Ovary (tissue), 9 donors: ENCODE data around the gene RAPGEFL1. TPM values are rescaled to one million over a fixed set of nuclear protein-coding genes. Genes with fewer than 3 reads are reported as not detected.
"Not testable (repeated sequence)": the region's sequence is repeated elsewhere in the genome, so short reads cannot be mapped to it uniquely, and the experiment has no call there.

Source experiments
- DNase-seq, 5 donors: peaks; one replicate each; pipeline ENCODE4 v3.0.0-alpha.2; 2019 to 2020
- H3K27ac ChIP-seq, 2 donors: fragments of 200-600 bp; one replicate each; pipeline versions ENCODE4 v1.5.1 to v1.8.0; 2019 to 2022
- H3K27me3 ChIP-seq: fragments of 200-600 bp; one replicate; pipeline ENCODE4 v1.8.0; 2022
- H3K36me3 ChIP-seq: fragments of 200-600 bp; sonication (generic); one replicate; pipeline ENCODE4 v1.5.1; 2019
- H3K4me1 ChIP-seq: one replicate; pipeline ENCODE4 v1.8.1; 2013; ENCODE audit warnings: mild to moderate bottlenecking, moderate library complexity; ENCODE audit not compliant: insufficient read depth
- H3K4me3 ChIP-seq: fragments of 200-600 bp; sonication (generic); one replicate; pipeline ENCODE4 v1.5.1; 2017
- H3K9me3 ChIP-seq, 2 donors: fragments of 200-600 bp in 1 of 2; sonication (generic) in 1 of 2; one replicate each; pipeline versions ENCODE4 v1.5.1 to v1.8.1; 2013 to 2019; ENCODE audit warnings: mild to moderate bottlenecking in 1 of 2, moderate library complexity in 1 of 2
- CTCF ChIP-seq, 3 donors: fragments of 450-650 bp in 2 of 3; fragments of 200-600 bp in 1 of 3; IDR thresholded peaks; one replicate each; pipeline versions ENCODE4 v1.5.1 to v1.8.0; 2016 to 2022; ENCODE audit warnings: antibody characterized with exemption in 3 of 3, mild to moderate bottlenecking in 1 of 3
- EP300 ChIP-seq: sonication (generic); formaldehyde crosslinking; IDR thresholded peaks from one replicate; pipeline ENCODE4 v1.6.1; 2017; ENCODE audit warnings: antibody characterized with exemption
- POLR2A ChIP-seq: fragments of 450-650 bp; IDR thresholded peaks from one replicate; pipeline ENCODE4 v1.6.1; 2017; ENCODE audit warnings: antibody characterized with exemption, mild to moderate bottlenecking, moderate library complexity
- WGBS, 3 donors: extraction: QIAGEN DNeasy Blood & Tissue Kit in 1 of 3; methylation state at CpG; one replicate each; pipeline versions ENCODE4 v1.1.5 to v1.1.7; 2013 to 2017; 5-methylcytosine and 5-hydroxymethylcytosine counted together
- intact Hi-C, 4 donors: fragments of 100-400 bp; cut with DNase I; formaldehyde crosslinking; loops; one replicate each; pipeline versions ENCODE4 v1.11.0 to v1.15.1; 2022 to 2023
- polyA plus RNA-seq, 2 donors: library from polyadenylated mRNA; stranded (reverse); fragments of 200-250 nt in 1 of 2; fragments of 350-450 nt in 1 of 2; fragmentation: Illumina TruSeq in 1 of 2; extraction: RNeasy Lipid Tissue Mini Kit (QIAGEN cat#74804) in 1 of 2; gene quantifications; one replicate each; pipeline ENCODE4 v1.2.3, GENCODE V29; 2013 to 2014
- total RNA-seq, 7 donors: library from RNA; depleted of rRNA in 2 of 7; stranded (reverse); fragments of >200 nt in 2 of 7; fragmentation: NEBNext Ultra II Directional in 3 of 7; extraction: Animal tissue kit (Norgen Biotek cat#: 25700) in 3 of 7; gene quantifications; one replicate each; pipeline versions ENCODE4 v1.1.0 to v1.2.4, GENCODE V29; 2016 to 2023
- donor health status: DM: no; HTN: no; CAD: no; lungs with moderate emphysema.
- donor health status: DM: no; HTN: no; CAD: no.
- donor health status: Bipolar disorder and iron deficiency.
- donor health status: DM: yes; HTN: yes; CAD: no.
- donor health status: DM: no; HTN: no; CAD: no.
- donor health status: DM: yes; HTN: yes; CAD: no.

Gene RAPGEFL1
- total and polyA plus RNA-seq, 9 donors = 1.4 to 9.1 (median 5.3) TPM

GRCh38 chr17:40230670-40231069 lies 53.4 kb downstream of the RAPGEFL1 start:
- 54 to 66% (median 61%) methylated on average over 3 of the region's 3 CpGs for WGBS, 3 donors
- Histone ChIP-seq H3K36me3 (no peaks in the 10 kb centered on the region), H3K4me3 (no peak overlapping the region), H3K27ac (no peak overlapping the region), H3K9me3 (no peaks in the 10 kb centered on the region), H3K27me3 (no peaks in the 10 kb centered on the region), H3K4me1 (no peaks in the 10 kb centered on the region)
- no peak for TF ChIP-seq EP300
- TF ChIP-seq CTCF (IDR thresholded peaks at IDR 0.05) = no peak
- no peak for TF ChIP-seq POLR2A
- intact Hi-C loops = no loop called here
- DNase-seq = no peak

GRCh38 chr17:40231928-40232327 lies 54.7 kb downstream of the RAPGEFL1 start:
- H3K4me3 ChIP-seq, H3K9me3 ChIP-seq, H3K4me1 ChIP-seq, DNase-seq, H3K36me3 ChIP-seq, H3K27ac ChIP-seq, H3K27me3 ChIP-seq, intact Hi-C loops: not testable (repeated sequence)
- WGBS, 3 donors = 92 to 98% (median 97%) methylated on average over 4 of the region's 4 CpGs

GRCh38 chr17:40241252-40241834 lies 64.1 kb downstream of the RAPGEFL1 start:
- no peaks in the 10 kb centered on the region for H3K9me3 ChIP-seq
- H3K4me1 ChIP-seq = peaks cover 2% of the 10 kb centered on the region
- no peaks in the 10 kb centered on the region for H3K27me3 ChIP-seq
- no peak for TF ChIP-seq POLR2A
- no peak for TF ChIP-seq EP300
- no peak for TF ChIP-seq CTCF (IDR thresholded peaks at IDR 0.05)
- H3K36me3 ChIP-seq = no peaks in the 10 kb centered on the region
- intact Hi-C loops = no loop called here
- DNase-seq = no peak
- 28 to 57% (median 35%) methylated on average over 4 of the region's 4 CpGs for WGBS, 3 donors
- no peak overlapping the region for H3K4me3 ChIP-seq
- H3K27ac ChIP-seq = no peak overlapping the region

GRCh38 chr17:40242774-40243173 lies 65.5 kb downstream of the RAPGEFL1 start:
- TF ChIP-seq CTCF (IDR thresholded peaks at IDR 0.05) (no peak), POLR2A (no peak), EP300 (no peak)
- Histone ChIP-seq H3K4me3 (no peak overlapping the region), H3K27ac (no peak overlapping the region), H3K27me3 (no peaks in the 10 kb centered on the region), H3K4me1 (peaks cover 2% of the 10 kb centered on the region), H3K9me3 (no peaks in the 10 kb centered on the region), H3K36me3 (no peaks in the 10 kb centered on the region)
- no peak for DNase-seq
- intact Hi-C loops = no loop called here
- WGBS, 3 donors = 84 to 96% (median 85%) methylated on average over 3 of the region's 3 CpGs

GRCh38 chr17:40243761-40244160 lies 66.5 kb downstream of the RAPGEFL1 start:
- no peaks in the 10 kb centered on the region for H3K36me3 ChIP-seq
- WGBS, 3 donors = 85 to 96% (median 94%) methylated on average over 3 of the region's 3 CpGs

More at GRCh38 chr17:40243761-40244160, 66.5 kb downstream of the RAPGEFL1 start:
- peaks cover 2% of the 10 kb centered on the region for H3K4me1 ChIP-seq
- H3K4me3 ChIP-seq = no peak overlapping the region
- H3K27ac ChIP-seq = no peak overlapping the region
- DNase-seq = no peak
- intact Hi-C loops = no loop called here
- no peaks in the 10 kb centered on the region for H3K9me3 ChIP-seq
- H3K27me3 ChIP-seq = no peaks in the 10 kb centered on the region
- TF ChIP-seq POLR2A (no peak), CTCF (IDR thresholded peaks at IDR 0.05) (no peak), EP300 (no peak)
